Left ventricle myocardium inferior (tissue), 1 donor: ENCODE data around the gene MGRN1. TPM values are rescaled to one million over a fixed set of nuclear protein-coding genes. Genes with fewer than 3 reads are reported as not detected.

Experiments used
- DNase-seq: peaks from one replicate; pipeline ENCODE4 v3.0.0-alpha.2; 2020
- H3K27ac ChIP-seq: fragments of 200-600 bp; replicated peaks from 2 replicates; pipeline ENCODE4 v1.8.0; 2021
- H3K27me3 ChIP-seq: fragments of 200-600 bp; 2 replicates; pipeline ENCODE4 v1.8.0; 2021; ENCODE audit warnings: low read depth
- H3K36me3 ChIP-seq: fragments of 200-600 bp; 2 replicates; pipeline ENCODE4 v1.8.0; 2021
- H3K4me1 ChIP-seq: fragments of 200-600 bp; 2 replicates; pipeline ENCODE4 v1.8.0; 2021
- H3K4me3 ChIP-seq: fragments of 200-600 bp; 2 replicates; pipeline ENCODE4 v1.8.0; 2021; ENCODE audit warnings: mild to moderate bottlenecking, moderate library complexity
- H3K9me3 ChIP-seq: fragments of 200-600 bp; replicated peaks from 2 replicates; pipeline ENCODE4 v1.8.0; 2021
- intact Hi-C: fragments of 100-400 bp; cut with micrococcal nuclease; formaldehyde crosslinking; loops from one replicate; pipeline ENCODE4 v1.11.0; 2022
- total RNA-seq: library from RNA; stranded (reverse); fragmentation: NEBNext Ultra II Directional; extraction: Animal tissue kit (Norgen Biotek cat#: 25700); gene quantifications from one replicate; pipeline ENCODE4 v1.2.1, GENCODE V29; 2021
- TF ChIP-seq, protein P1 (sequence below): fragments of 200-600 bp; IDR thresholded peaks from 2 replicates; pipeline ENCODE4 v1.8.0; 2021; ENCODE audit warnings: antibody characterized with exemption, mild to moderate bottlenecking, borderline replicate concordance
- donor health status: DM: no; HTN: yes; CAD: no; lungs with severe emphysema.

Gene MGRN1
- total RNA-seq, 1 donor from 2014 or later, result 30.5 TPM

DNA sequence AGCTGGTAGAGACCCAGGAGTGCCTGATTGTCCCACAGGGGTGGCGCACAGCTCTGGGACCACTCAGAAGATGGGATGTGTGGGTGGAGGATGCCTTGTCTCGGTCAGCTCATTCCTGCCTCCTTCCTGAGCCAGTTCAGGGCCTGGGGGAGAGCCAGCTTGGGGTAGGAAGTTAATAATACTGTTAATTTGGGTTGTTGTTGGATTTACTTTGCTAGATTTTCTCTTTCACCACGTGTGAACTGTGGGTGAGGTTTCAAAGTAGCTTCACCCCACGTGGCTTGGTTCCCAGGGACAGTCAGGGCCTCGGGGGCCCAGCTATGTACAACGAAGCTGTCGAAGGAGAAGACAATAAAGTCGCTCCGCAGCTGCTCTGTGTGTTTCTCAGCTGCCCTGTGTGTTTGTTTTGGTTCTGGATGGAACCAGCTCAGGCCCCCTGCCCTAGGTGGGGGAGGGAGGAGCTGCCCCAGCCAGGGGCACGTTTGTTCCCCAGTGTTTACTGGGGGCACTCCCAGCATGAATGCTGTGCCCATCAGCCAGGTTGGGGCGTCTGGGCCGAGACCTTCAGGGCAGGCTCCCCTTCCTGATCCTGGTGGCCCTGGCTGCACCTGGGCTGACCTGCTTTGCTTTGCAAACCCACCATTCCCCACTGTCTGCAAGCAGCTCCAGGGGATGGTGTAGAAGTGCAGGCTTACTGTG, 71.0 kb downstream of the MGRN1 start:
- Histone ChIP-seq H3K9me3 (no peaks in the 10 kb centered on the region), H3K4me3 (peak overlapping the region; percentile 100), H3K36me3 (peaks cover 51% of the 10 kb centered on the region), H3K27me3 (no peaks in the 10 kb centered on the region), H3K4me1 (peaks cover 45% of the 10 kb centered on the region), H3K27ac (peak overlapping the region; percentile 92)
- intact Hi-C loops, result no loop called here
- TF ChIP-seq, protein P1, sequence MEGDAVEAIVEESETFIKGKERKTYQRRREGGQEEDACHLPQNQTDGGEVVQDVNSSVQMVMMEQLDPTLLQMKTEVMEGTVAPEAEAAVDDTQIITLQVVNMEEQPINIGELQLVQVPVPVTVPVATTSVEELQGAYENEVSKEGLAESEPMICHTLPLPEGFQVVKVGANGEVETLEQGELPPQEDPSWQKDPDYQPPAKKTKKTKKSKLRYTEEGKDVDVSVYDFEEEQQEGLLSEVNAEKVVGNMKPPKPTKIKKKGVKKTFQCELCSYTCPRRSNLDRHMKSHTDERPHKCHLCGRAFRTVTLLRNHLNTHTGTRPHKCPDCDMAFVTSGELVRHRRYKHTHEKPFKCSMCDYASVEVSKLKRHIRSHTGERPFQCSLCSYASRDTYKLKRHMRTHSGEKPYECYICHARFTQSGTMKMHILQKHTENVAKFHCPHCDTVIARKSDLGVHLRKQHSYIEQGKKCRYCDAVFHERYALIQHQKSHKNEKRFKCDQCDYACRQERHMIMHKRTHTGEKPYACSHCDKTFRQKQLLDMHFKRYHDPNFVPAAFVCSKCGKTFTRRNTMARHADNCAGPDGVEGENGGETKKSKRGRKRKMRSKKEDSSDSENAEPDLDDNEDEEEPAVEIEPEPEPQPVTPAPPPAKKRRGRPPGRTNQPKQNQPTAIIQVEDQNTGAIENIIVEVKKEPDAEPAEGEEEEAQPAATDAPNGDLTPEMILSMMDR, result no peak
- no peak for DNase-seq

DNA sequence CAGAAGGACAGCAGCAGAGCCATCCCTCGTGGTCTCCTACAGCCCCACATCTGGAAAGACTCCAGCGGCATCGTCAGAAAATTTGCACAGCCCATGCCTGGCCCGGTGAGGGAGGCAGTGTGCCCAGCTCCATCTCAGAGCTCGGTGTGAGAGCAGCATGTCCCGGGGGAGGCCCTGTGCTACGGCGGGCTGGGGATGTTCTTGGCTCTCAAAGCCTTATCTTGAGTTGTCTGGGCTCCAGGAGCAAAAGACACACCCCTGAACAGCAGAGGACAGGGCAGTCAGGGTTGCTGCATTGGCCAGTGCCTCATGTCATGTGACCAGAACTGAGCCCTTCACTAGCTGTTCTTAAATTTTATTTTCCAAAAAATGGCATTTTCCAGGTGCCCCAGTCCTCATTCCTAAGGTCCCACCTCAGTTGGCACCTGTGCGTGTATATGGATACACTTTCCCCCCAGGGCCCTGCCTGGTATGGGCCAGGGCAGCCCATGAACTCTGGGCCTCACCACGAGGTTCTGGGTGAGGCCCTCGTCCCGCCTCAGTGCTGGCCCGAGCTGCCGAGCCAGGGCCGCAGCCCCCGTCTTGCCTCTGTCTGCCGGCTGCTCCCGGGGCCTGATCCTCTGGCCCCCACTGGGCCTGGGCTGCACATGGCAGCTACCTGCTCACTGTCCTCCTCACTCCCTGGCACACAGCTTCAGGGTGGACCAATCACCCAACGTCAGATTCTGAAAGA, 71.7 kb downstream of the MGRN1 start:
- peaks cover 52% of the 10 kb centered on the region for H3K4me1 ChIP-seq
- intact Hi-C loops, result no loop called here
- no peak overlapping the region for H3K4me3 ChIP-seq
- H3K27me3 ChIP-seq, result no peaks in the 10 kb centered on the region
- no peaks in the 10 kb centered on the region for H3K9me3 ChIP-seq
- peak overlapping the region; percentile 92 for H3K27ac ChIP-seq
- peaks cover 58% of the 10 kb centered on the region for H3K36me3 ChIP-seq
- TF ChIP-seq, protein P1, result no peak
- DNase-seq, result peak; percentile 69

DNA sequence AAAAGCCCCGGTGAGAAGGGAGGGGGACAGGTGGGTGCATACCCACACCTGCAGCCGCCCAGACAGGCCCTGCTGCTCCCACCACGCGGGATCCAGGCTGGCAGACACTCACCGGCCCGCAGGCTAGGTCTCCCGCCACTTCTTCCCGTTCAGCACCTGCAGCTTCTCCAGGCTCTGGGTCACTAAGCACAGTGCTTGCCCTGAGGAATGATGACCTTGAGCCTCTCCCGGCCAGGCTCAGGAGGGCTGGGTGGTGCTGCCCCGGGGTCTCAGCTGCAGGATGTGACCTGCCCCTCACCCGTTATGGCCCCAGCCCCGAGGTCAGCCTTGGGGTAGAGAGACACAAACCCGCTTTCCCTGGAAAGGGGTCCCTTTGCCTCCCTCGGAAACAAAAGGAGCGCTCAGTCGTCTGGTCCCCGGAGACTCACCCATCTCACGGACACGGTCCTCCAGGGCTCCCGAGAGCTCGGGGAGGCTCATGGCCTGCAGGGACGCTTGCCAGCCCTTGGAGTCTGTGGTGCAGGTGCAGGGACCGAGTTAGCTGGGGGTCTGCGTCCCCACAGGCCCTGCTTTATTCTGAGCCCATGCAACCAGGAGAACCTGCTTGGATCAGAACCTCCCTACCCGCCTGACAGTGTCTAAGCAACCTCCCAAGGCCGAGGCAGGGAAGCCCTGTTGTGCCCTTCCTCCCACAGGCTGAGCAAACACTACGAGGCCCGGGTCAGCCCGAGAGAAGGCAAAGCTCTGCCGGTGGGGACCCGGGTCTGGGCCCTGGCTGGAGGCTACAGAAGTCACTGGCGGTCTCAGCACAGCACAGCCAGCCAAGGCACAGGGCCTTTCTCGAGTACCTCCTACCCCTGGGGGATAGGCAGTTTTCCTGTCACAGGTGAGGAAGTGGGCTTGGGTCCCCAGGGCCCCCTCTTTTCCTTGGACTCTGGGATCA, 72.5 kb downstream of the MGRN1 start:
- no peaks in the 10 kb centered on the region for H3K27me3 ChIP-seq
- TF ChIP-seq, protein P1, result no peak
- H3K27ac ChIP-seq, result peak overlapping the region; percentile 92
- H3K36me3 ChIP-seq, result peaks cover 66% of the 10 kb centered on the region
- H3K9me3 ChIP-seq, result no peaks in the 10 kb centered on the region
- peaks cover 57% of the 10 kb centered on the region for H3K4me1 ChIP-seq
- intact Hi-C loops, result no loop called here
- H3K4me3 ChIP-seq, result no peak overlapping the region
- DNase-seq, result no peak

DNA sequence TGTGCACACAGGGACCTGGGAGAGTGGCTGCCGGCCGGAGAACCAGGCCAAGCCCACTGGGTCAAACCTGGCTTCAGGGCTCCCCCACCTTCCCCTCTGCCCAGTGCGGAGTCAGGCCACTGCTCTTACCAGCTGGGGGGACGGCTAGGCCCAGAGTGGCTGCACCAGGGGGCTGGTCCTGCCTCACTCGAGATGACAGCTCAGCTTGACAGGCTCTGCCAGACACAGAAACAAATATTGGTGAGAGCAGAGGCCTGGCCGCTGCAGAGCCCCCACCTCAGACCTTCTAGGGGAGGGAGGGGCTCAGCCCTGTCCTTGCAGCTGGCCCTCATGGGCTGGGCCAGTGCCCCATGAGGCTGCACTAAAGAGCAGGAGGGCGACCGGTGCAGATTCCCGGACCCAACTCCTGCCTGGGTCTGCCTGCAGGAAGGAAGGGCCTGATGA, 73.2 kb downstream of the MGRN1 start:
- intact Hi-C loops, result no loop called here
- Histone ChIP-seq H3K27me3 (no peaks in the 10 kb centered on the region), H3K4me1 (peaks cover 50% of the 10 kb centered on the region), H3K36me3 (peaks cover 68% of the 10 kb centered on the region), H3K27ac (no peak overlapping the region), H3K9me3 (no peaks in the 10 kb centered on the region), H3K4me3 (no peak overlapping the region)
- TF ChIP-seq, protein P1, result no peak
- no peak for DNase-seq
